ENCODE data around the gene FAM174A.

GRCh38 chr5:100493996-100494395, 41.2 kb upstream of the FAM174A start:
- TF ChIP-seq CTCF (IDR thresholded peaks at IDR 0.05; ENCODE audit: insufficient read depth, low read depth, low read length) (no peak), EZH2 (IDR thresholded peaks at IDR 0.05; ENCODE audit: insufficient read depth, low read length) (no peak)

Measured in astrocyte (in vitro differentiated cells and primary cell).